GM12873 (cell line): ENCODE measurements around the gene SLIT1.

Experiments
- TF ChIP-seq, protein P1 (sequence below): IDR thresholded peaks from 2 replicates; pipeline ENCODE4 v1.5.1; 2012; ENCODE audit warnings: low read depth, mild to moderate bottlenecking, moderate library complexity, low read length, control low read depth; ENCODE audit not compliant: insufficient read depth; ENCODE audit errors: missing control alignments

The SLIT1 gene

DNA sequence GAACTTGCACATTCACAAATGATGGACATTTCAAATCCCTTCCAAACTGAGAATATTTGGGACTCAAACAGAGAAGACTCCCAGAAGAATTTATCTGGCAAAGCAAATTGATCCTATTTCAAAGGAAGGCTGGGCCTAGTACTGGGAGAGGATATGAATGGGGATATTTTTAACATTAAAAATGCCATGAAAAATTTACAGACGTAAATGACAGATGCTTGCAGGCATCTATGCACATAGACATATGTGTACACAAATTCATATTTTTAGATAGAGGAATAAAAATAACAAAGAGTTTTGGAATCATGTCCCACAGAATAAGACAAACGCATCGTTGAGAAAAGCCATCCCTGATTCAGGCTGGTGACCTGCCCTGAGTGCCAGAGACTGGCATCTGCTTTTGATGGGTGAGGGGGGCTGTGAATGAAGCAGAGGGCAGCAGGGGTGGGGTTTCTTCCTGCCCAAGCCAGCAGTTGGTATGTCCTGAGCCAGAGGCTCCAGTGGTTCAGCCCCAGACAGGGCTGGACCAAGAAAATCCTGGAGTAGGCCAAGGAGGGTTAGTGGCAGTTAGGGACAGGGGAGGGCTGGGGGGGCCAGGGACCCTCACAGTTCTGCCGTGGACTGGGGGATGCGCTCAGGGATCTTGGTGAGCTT is 138.5 kb downstream of the SLIT1 start:
- TF ChIP-seq, protein P1, sequence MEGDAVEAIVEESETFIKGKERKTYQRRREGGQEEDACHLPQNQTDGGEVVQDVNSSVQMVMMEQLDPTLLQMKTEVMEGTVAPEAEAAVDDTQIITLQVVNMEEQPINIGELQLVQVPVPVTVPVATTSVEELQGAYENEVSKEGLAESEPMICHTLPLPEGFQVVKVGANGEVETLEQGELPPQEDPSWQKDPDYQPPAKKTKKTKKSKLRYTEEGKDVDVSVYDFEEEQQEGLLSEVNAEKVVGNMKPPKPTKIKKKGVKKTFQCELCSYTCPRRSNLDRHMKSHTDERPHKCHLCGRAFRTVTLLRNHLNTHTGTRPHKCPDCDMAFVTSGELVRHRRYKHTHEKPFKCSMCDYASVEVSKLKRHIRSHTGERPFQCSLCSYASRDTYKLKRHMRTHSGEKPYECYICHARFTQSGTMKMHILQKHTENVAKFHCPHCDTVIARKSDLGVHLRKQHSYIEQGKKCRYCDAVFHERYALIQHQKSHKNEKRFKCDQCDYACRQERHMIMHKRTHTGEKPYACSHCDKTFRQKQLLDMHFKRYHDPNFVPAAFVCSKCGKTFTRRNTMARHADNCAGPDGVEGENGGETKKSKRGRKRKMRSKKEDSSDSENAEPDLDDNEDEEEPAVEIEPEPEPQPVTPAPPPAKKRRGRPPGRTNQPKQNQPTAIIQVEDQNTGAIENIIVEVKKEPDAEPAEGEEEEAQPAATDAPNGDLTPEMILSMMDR: no peak

- TF ChIP-seq, protein P1: no peak
Observed at GRCh38 chr10:97046456-97047082, 139.2 kb downstream of the SLIT1 start.

DNA sequence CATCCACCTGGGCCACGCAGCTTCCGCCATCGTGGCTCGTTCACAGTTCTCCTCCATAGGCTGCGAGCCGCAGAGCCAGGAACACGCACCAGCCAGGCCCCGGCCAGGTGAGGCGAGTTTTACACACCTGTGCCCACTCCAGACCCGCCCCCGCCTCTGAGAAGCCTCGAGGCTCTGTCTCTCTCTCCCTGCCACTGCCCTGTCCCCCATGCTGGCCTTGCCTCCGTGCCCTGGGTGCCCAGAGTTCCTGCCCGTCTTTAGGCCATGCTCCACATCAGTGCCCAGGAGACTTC is 142.2 kb downstream of the SLIT1 start:
- TF ChIP-seq, protein P1: no peak

DNA sequence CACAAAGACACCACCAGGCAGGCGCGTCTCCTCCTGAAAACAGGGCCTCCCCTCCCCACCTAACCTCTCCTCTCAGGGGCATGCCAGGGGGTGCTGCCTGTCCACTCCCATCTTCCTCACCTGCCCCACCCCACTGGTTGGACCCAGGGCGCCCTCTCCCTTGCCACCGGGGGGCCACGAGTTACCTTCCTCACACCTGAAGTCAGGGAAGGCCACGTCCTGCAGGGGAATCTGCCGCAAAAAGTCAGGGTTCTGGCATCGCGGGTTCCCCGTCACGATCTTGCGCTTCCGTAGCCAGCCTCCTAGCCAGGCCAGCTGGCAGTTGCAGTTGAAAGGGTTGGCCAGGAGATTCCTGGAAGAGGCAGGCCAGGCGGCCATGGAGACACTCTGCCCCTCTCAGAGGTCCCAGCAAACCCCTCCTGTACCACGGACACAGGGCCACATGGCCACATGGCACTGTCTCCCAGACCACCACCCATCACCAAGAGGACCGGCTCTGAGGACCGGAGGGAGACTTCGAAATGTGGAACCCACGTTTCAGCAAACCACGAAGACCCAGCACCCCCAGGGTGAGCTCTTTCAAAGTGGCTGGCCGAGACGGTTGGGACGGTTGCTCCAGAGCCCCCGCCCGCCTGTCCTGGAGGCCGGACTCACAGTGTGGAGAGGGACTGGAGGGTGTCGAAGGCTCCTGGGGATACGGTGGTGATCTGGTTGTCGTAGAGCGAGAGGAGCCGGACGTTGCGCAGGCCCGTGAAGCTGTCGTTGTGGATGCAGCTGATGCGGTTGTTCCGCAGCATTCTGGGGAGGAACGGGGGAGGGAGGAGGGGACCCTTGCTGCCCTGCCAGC is 142.8 kb downstream of the SLIT1 start:
- TF ChIP-seq, protein P1: no peak

- TF ChIP-seq, protein P1: no peak
Observed at GRCh38 chr10:97042081-97042480, 143.7 kb downstream of the SLIT1 start.

- TF ChIP-seq, protein P1: no peak
Observed at GRCh38 chr10:97040706-97041105, 145.1 kb downstream of the SLIT1 start.

GRCh38 chr10:97040248-97040584 is 145.5 kb downstream of the SLIT1 start:
- TF ChIP-seq, protein P1: no peak
